Right lobe of liver (tissue), 6 donors: ENCODE results near the gene POLL. TPM values are rescaled to one million over a fixed set of nuclear protein-coding genes. Genes with fewer than 3 reads are reported as not detected.

Experiments
- ATAC-seq, 4 donors: fragments of 200-7000 bp; cut with Tn5 transposase; one replicate each; pipeline ENCODE4 v1.9.1; 2020; ENCODE audit warnings: mild to moderate bottlenecking in 4 of 4, moderate library complexity in 4 of 4
- DNase-seq, 3 donors: peaks; one replicate each; pipeline ENCODE4 v3.0.0-alpha.2; 2020
- H3K27ac ChIP-seq, 3 donors: fragments of 200-600 bp; one replicate each; pipeline ENCODE4 v1.8.0; 2022
- H3K27me3 ChIP-seq, 2 donors: fragments of 200-600 bp; one replicate each; pipeline ENCODE4 v1.8.0; 2022
- H3K36me3 ChIP-seq, 4 donors: fragments of 200-600 bp; sonication (generic) in 1 of 4; one replicate each; pipeline versions ENCODE4 v1.5.1 to v1.8.0; 2017 to 2022; ENCODE audit warnings: control low read depth in 1 of 4
- H3K4me1 ChIP-seq, 4 donors: fragments of 200-600 bp; sonication (generic) in 1 of 4; one replicate each; pipeline versions ENCODE4 v1.5.1 to v1.8.0; 2017 to 2022; ENCODE audit warnings: control low read depth in 1 of 4
- H3K4me3 ChIP-seq, 3 donors: fragments of 200-600 bp; one replicate each; pipeline ENCODE4 v1.8.0; 2022
- H3K9me3 ChIP-seq, 4 donors: fragments of 200-600 bp; sonication (generic) in 1 of 4; one replicate each; pipeline versions ENCODE4 v1.5.1 to v1.8.0; 2017 to 2022; ENCODE audit warnings: control low read depth in 1 of 4
- CTCF ChIP-seq, 4 donors: fragments of 200-600 bp in 3 of 4; fragments of 450-650 bp in 1 of 4; IDR thresholded peaks; one replicate each; pipeline versions ENCODE4 v1.5.1 to v1.8.0; 2016 to 2022; ENCODE audit warnings: antibody characterized with exemption in 4 of 4, mild to moderate bottlenecking in 2 of 4
- POLR2A ChIP-seq: fragments of 450-650 bp; IDR thresholded peaks from one replicate; pipeline ENCODE4 v1.6.1; 2017; ENCODE audit warnings: antibody characterized with exemption, mild to moderate bottlenecking
- WGBS: methylation state at CpG from one replicate; pipeline ENCODE4 v1.1.6; 2018; ENCODE audit warnings: low coverage, low lambda C conversion rate; ENCODE audit not compliant: insufficient coverage; ENCODE audit errors: missing lambda C conversion rate; 5-methylcytosine and 5-hydroxymethylcytosine counted together
- intact Hi-C, 2 donors: fragments of 100-400 bp; cut with DNase I; formaldehyde crosslinking; loops; one replicate each; pipeline versions ENCODE4 v1.11.2 to v1.14.1; 2022
- total RNA-seq, 6 experiments: library from RNA; depleted of rRNA in 2 of 6; stranded (reverse); fragments of >200 nt in 2 of 6; fragmentation: NEBNext Ultra II Directional in 3 of 6; extraction: Animal tissue kit (Norgen Biotek cat#: 25700) in 3 of 6; gene quantifications; one replicate each; pipeline versions ENCODE4 v1.1.0 to v1.2.4, GENCODE V29; 2016 to 2023
- donor health status: DM: no; HTN: yes; CAD: no.
- donor health status: DM: no; HTN: no; CAD: no.
- donor health status: DM: no; HTN: no; CAD: no.
- donor health status: DM: no; HTN: yes; CAD: no.
- donor health status: DM: no; HTN: yes; CAD: no.

Gene POLL
- total RNA-seq, 6 experiments from 2014 or later = 8.4 to 15.5 (median 13.2) TPM

DNA sequence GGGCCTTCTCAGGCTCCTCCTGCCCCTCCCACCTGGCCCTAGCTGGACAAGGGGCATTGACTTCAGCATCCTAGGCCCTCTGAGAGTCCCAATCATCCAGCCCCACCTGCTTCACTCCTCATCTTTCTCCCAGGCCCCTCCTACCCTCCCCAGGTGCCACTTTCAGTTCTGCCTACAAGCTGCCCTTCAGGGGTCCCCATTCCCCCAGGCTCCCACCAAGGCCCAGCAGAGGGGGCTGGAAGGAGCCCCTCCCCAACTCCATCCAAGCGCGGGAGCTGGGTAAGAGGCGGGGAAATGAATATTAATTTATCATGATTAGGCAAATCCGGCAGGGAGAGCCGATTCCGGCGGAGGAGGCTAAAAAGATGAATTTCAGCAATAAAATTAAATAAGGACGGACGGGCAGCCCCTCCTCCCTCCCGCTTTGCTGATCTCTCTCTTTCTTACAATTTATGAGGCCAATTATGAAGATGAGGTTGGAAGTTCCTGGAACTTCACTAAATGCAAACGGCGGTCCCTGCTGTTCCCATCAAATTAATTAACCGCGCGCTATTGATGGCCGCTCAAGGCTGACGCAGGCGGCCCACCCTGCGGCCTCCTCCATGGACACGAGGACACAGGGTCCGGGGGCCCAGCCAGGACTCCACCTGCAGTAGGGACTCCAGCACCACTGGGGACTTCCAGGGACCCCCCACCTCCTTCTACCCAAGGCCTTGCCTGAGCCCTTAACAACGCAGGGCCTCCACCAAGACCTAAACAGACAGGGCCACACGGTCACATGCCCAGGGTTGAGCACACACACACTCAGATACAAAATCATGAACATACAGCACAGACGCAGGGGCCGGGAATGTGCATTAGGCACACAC, 13.9 kb downstream of the POLL start:
- ATAC-seq = no peak
- Histone ChIP-seq H3K27me3 (peaks cover 0 to 8% of the 10 kb centered on the region in 2 donors), H3K4me1 (peaks cover 0 to 12% (median 3%) of the 10 kb centered on the region in 4 donors), H3K27ac (no peak overlapping the region), H3K36me3 (peaks cover 0 to 6% (median 0%) of the 10 kb centered on the region in 4 donors), H3K9me3 (peaks cover 0 to 6% (median 0%) of the 10 kb centered on the region in 4 donors), H3K4me3 (no peak overlapping the region)
- WGBS = 89% methylated on average over 11 of the region's 25 CpGs
- intact Hi-C loops = no loop called here
- no peak for TF ChIP-seq CTCF (IDR thresholded peaks at IDR 0.05)
- no peak for TF ChIP-seq POLR2A
- no peak for DNase-seq

- ATAC-seq (no peak), DNase-seq (no peak)
- intact Hi-C loops = no loop called here
- 100% methylated on average over 1 of the region's 2 CpGs for WGBS
- H3K36me3 ChIP-seq = no peaks in the 10 kb centered on the region
- peaks cover 0 to 8% of the 10 kb centered on the region in 2 donors for H3K27me3 ChIP-seq
- no peak overlapping the region for H3K4me3 ChIP-seq
- H3K27ac ChIP-seq = no peak overlapping the region
- TF ChIP-seq POLR2A (no peak), CTCF (IDR thresholded peaks at IDR 0.05) (no peak)
- peaks cover 0 to 12% (median 3%) of the 10 kb centered on the region in 4 donors for H3K4me1 ChIP-seq
- peaks cover 0 to 6% (median 0%) of the 10 kb centered on the region in 4 donors for H3K9me3 ChIP-seq
These were observed 15.3 kb downstream of the POLL start for GRCh38 chr10:101572785-101573184.

DNA sequence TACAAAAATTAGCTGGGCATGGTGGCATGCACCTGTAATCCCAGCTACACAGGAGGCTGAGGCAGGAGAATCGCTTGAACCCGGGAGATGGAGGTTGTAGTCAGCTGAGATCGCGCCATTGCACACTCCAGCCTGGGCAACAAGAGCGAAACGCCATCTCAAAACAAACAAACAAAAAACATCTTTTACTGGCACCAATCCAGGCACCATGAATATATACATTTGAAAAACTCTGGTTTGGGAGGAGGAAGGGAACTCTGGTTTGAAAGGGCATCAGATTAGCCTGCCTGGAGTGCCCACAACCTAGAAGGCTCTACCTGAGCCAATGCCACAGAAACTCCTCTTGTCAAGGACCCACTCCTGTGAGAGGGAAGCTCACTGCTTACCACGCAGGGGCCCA, 15.9 kb downstream of the POLL start:
- DNase-seq (no peak), ATAC-seq (no peak)
- no peaks in the 10 kb centered on the region for H3K36me3 ChIP-seq
- no peak overlapping the region for H3K27ac ChIP-seq
- H3K4me1 ChIP-seq = peaks cover 0 to 12% (median 3%) of the 10 kb centered on the region in 4 donors
- H3K9me3 ChIP-seq = peaks cover 0 to 6% (median 0%) of the 10 kb centered on the region in 4 donors
- H3K27me3 ChIP-seq = peaks cover 0 to 8% of the 10 kb centered on the region in 2 donors
- TF ChIP-seq POLR2A (no peak), CTCF (IDR thresholded peaks at IDR 0.05) (no peak)
- H3K4me3 ChIP-seq = no peak overlapping the region
- WGBS = 96% methylated on average over 4 of the region's 7 CpGs
- intact Hi-C loops = no loop called here

- no peak for DNase-seq
- Histone ChIP-seq H3K27me3 (peaks cover 0 to 11% of the 10 kb centered on the region in 2 donors), H3K36me3 (no peaks in the 10 kb centered on the region), H3K4me1 (peaks cover 0 to 12% (median 3%) of the 10 kb centered on the region in 4 donors), H3K9me3 (peaks cover 0 to 6% (median 0%) of the 10 kb centered on the region in 4 donors), H3K4me3 (no peak overlapping the region), H3K27ac (no peak overlapping the region)
- WGBS = 50% methylated on average over 1 of the region's 8 CpGs
- no peak for TF ChIP-seq CTCF (IDR thresholded peaks at IDR 0.05)
- no peak for TF ChIP-seq POLR2A
- ATAC-seq = no peak
- intact Hi-C loops = no loop called here
These were observed 16.7 kb downstream of the POLL start for GRCh38 chr10:101571271-101571925.
